ENCODE data around the gene PMPCA. TPM values are rescaled to one million over a fixed set of nuclear protein-coding genes. Genes with fewer than 3 reads are reported as not detected.

PMPCA gene
- total RNA-seq, 2 experiments from 2014 or later = 53.3 to 76.1 TPM

GRCh38 chr9:136462664-136463063 is 52.2 kb downstream of the PMPCA start:
- intact Hi-C loops (cut with micrococcal nuclease; ENCODE audit: unreplicated experiment) = no loop called here
- Histone ChIP-seq H3K9me2 (ENCODE audit: insufficient read depth, low read length) (no peaks in the 10 kb centered on the region), H3K36me3 (ENCODE audit: insufficient read depth, low read length) (peaks cover 93% of the 10 kb centered on the region), H3K79me2 (ENCODE audit: insufficient read depth, low read depth, low read length) (no peaks in the 10 kb centered on the region), H2AFZ (ENCODE audit: low read length) (no peak overlapping the region), H3K4me2 (ENCODE audit: low read length) (no peak overlapping the region), H3K4me1 (ENCODE audit: insufficient read depth, low read length, poor library complexity, severe bottlenecking) (no peaks in the 10 kb centered on the region), H3K9me3 (ENCODE audit: low read length) (no peaks in the 10 kb centered on the region), H3K27ac (ENCODE audit: low read depth, low read length, poor library complexity, severe bottlenecking) (no peak overlapping the region), H3K4me3 (ENCODE audit: low read depth, low read length, poor library complexity, severe bottlenecking) (no peak overlapping the region), H4K20me1 (ENCODE audit: insufficient read depth, low read length) (no peaks in the 10 kb centered on the region)
- POLR2A ChIA-PET = no interaction called here
- no TSS peak for BruUV-seq (replicated peaks)
- CTCF ChIA-PET (ENCODE audit: unreplicated experiment) = no interaction called here
- TF ChIP-seq, protein P1, sequence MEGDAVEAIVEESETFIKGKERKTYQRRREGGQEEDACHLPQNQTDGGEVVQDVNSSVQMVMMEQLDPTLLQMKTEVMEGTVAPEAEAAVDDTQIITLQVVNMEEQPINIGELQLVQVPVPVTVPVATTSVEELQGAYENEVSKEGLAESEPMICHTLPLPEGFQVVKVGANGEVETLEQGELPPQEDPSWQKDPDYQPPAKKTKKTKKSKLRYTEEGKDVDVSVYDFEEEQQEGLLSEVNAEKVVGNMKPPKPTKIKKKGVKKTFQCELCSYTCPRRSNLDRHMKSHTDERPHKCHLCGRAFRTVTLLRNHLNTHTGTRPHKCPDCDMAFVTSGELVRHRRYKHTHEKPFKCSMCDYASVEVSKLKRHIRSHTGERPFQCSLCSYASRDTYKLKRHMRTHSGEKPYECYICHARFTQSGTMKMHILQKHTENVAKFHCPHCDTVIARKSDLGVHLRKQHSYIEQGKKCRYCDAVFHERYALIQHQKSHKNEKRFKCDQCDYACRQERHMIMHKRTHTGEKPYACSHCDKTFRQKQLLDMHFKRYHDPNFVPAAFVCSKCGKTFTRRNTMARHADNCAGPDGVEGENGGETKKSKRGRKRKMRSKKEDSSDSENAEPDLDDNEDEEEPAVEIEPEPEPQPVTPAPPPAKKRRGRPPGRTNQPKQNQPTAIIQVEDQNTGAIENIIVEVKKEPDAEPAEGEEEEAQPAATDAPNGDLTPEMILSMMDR (conservative IDR thresholded peaks at IDR 0.05; ENCODE audit: low read length) = no peak
- TF ChIP-seq EZH2phosphoT487 (IDR thresholded peaks at IDR 0.05; ENCODE audit: borderline replicate concordance, low read depth, low read length) = no peak
- DNase-seq (ENCODE audit: low spot score) = no peak

DNA sequence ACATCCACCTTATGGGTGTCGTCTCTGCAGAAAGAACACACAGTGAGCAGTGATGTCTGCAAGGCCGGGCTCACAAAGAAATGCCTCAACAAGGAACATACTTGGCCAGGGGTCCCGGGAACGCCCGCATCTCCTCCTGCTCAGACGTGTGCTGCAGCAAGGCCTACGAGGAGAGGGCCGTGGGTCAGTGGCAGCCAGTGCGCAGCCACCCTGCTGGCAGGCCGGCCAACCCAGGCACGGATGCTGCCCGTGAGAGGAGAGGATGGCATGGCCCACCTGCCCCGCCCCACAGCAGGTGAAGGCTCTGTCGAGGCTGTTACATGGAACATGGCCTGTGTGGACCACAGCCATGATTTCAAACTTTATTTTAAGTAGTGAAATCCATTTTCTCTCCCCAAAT is 53.1 kb downstream of the PMPCA start:
- no peak overlapping the region for H3K4me2 ChIP-seq (ENCODE audit: low read length)
- no peaks in the 10 kb centered on the region for H3K79me2 ChIP-seq (ENCODE audit: insufficient read depth, low read depth, low read length)
- no peaks in the 10 kb centered on the region for H3K9me3 ChIP-seq (ENCODE audit: low read length)
- no peak overlapping the region for H3K4me3 ChIP-seq (ENCODE audit: low read depth, low read length, poor library complexity, severe bottlenecking)
- no peak for TF ChIP-seq EZH2phosphoT487 (IDR thresholded peaks at IDR 0.05; ENCODE audit: borderline replicate concordance, low read depth, low read length)
- DNase-seq (ENCODE audit: low spot score) = no peak
- H3K36me3 ChIP-seq (ENCODE audit: insufficient read depth, low read length) = peaks cover 95% of the 10 kb centered on the region
- H3K9me2 ChIP-seq (ENCODE audit: insufficient read depth, low read length) = no peaks in the 10 kb centered on the region
- no peak overlapping the region for H3K27ac ChIP-seq (ENCODE audit: low read depth, low read length, poor library complexity, severe bottlenecking)
- BruUV-seq (replicated peaks) = no TSS peak
- no peaks in the 10 kb centered on the region for H3K4me1 ChIP-seq (ENCODE audit: insufficient read depth, low read length, poor library complexity, severe bottlenecking)
- ChIA-PET POLR2A (no interaction called here), CTCF (ENCODE audit: unreplicated experiment) (no interaction called here)
- intact Hi-C loops (cut with micrococcal nuclease; ENCODE audit: unreplicated experiment) = no loop called here
- no peaks in the 10 kb centered on the region for H4K20me1 ChIP-seq (ENCODE audit: insufficient read depth, low read length)
- H2AFZ ChIP-seq (ENCODE audit: low read length) = no peak overlapping the region

- H4K20me1 ChIP-seq (ENCODE audit: insufficient read depth, low read length) = no peaks in the 10 kb centered on the region
- H3K4me3 ChIP-seq (ENCODE audit: low read depth, low read length, poor library complexity, severe bottlenecking) = no peak overlapping the region
- H3K79me2 ChIP-seq (ENCODE audit: insufficient read depth, low read depth, low read length) = no peaks in the 10 kb centered on the region
- no peak for DNase-seq (ENCODE audit: low spot score)
- ChIA-PET CTCF (ENCODE audit: unreplicated experiment) (no interaction called here), POLR2A (no interaction called here)
- TF ChIP-seq EZH2phosphoT487 (IDR thresholded peaks at IDR 0.05; ENCODE audit: borderline replicate concordance, low read depth, low read length) = no peak
- TF ChIP-seq, protein P1 (conservative IDR thresholded peaks at IDR 0.05; ENCODE audit: low read length) = no peak
- no peak overlapping the region for H3K4me2 ChIP-seq (ENCODE audit: low read length)
- H3K9me3 ChIP-seq (ENCODE audit: low read length) = no peaks in the 10 kb centered on the region
- BruUV-seq (replicated peaks) = no TSS peak
- H2AFZ ChIP-seq (ENCODE audit: low read length) = no peak overlapping the region
- peaks cover 95% of the 10 kb centered on the region for H3K36me3 ChIP-seq (ENCODE audit: insufficient read depth, low read length)
- intact Hi-C loops (cut with micrococcal nuclease; ENCODE audit: unreplicated experiment) = no loop called here
- H3K27ac ChIP-seq (ENCODE audit: low read depth, low read length, poor library complexity, severe bottlenecking) = no peak overlapping the region
- H3K9me2 ChIP-seq (ENCODE audit: insufficient read depth, low read length) = no peaks in the 10 kb centered on the region
- no peaks in the 10 kb centered on the region for H3K4me1 ChIP-seq (ENCODE audit: insufficient read depth, low read length, poor library complexity, severe bottlenecking)
Observed at GRCh38 chr9:136464241-136464640, 53.8 kb downstream of the PMPCA start.
